ENCODE results near the gene MBP.

MBP gene

GRCh38 chr18:76985951-76986236, 146.7 kb downstream of the MBP start:
- no peak for TF ChIP-seq CTCF (IDR thresholded peaks at IDR 0.05; ENCODE audit: control insufficient read depth, extremely low read depth, insufficient read depth)
- H3K4me3 ChIP-seq (ENCODE audit: low read depth, low read length) = no peak overlapping the region

GRCh38 chr18:76985156-76985950, 147.2 kb downstream of the MBP start:
- no peak for TF ChIP-seq CTCF (IDR thresholded peaks at IDR 0.05; ENCODE audit: control insufficient read depth, extremely low read depth, insufficient read depth)
- no peak overlapping the region for H3K4me3 ChIP-seq (ENCODE audit: low read depth, low read length)
- DNase-seq (ENCODE audit: low read depth) = no peak

More at GRCh38 chr18:76985951-76986236, 146.7 kb downstream of the MBP start:
- DNase-seq (ENCODE audit: low read depth) = no peak

- no peak for DNase-seq (ENCODE audit: low read depth)
- no peak overlapping the region for H3K4me3 ChIP-seq (ENCODE audit: low read depth, low read length)
- TF ChIP-seq CTCF (IDR thresholded peaks at IDR 0.05; ENCODE audit: control insufficient read depth, extremely low read depth, insufficient read depth) = no peak
These were observed 148.1 kb downstream of the MBP start for GRCh38 chr18:76984193-76985155.

- no peak overlapping the region for H3K4me3 ChIP-seq (ENCODE audit: low read depth, low read length)
- DNase-seq (ENCODE audit: low read depth) = no peak
- no peak for TF ChIP-seq CTCF (IDR thresholded peaks at IDR 0.05; ENCODE audit: control insufficient read depth, extremely low read depth, insufficient read depth)
These were observed 149.0 kb downstream of the MBP start for GRCh38 chr18:76983613-76984051.

GRCh38 chr18:76982841-76983583, 149.6 kb downstream of the MBP start:
- no peak overlapping the region for H3K4me3 ChIP-seq (ENCODE audit: low read depth, low read length)
- TF ChIP-seq CTCF (IDR thresholded peaks at IDR 0.05; ENCODE audit: control insufficient read depth, extremely low read depth, insufficient read depth) = peak; percentile 90
- DNase-seq (ENCODE audit: low read depth) = peak; percentile 42

- DNase-seq (ENCODE audit: low read depth) = no peak
- no peak overlapping the region for H3K4me3 ChIP-seq (ENCODE audit: low read depth, low read length)
- no peak for TF ChIP-seq CTCF (IDR thresholded peaks at IDR 0.05; ENCODE audit: control insufficient read depth, extremely low read depth, insufficient read depth)
These were observed 150.5 kb downstream of the MBP start for GRCh38 chr18:76982038-76982437.
